Lower leg skin (tissue), 4 donors: ENCODE measurements around the gene USP46. TPM values are rescaled to one million over a fixed set of nuclear protein-coding genes. Genes with fewer than 3 reads are reported as not detected.
A peak's percentile ranks its signal among the peaks of the same experiment; 100 is the strongest.

Experiments used
- DNase-seq, 2 donors: peaks; one replicate each; pipeline ENCODE4 v3.0.0-alpha.2; 2019; ENCODE audit warnings: low spot score in 2 of 2
- H3K4me3 ChIP-seq: fragments of 200-600 bp; sonication (generic); 2 replicates; pipeline ENCODE4 v1.5.1; 2017; ENCODE audit warnings: mild to moderate bottlenecking, low read depth; ENCODE audit not compliant: poor library complexity, severe bottlenecking
- POLR2A ChIP-seq, 2 donors: fragments of 450-650 bp; IDR thresholded peaks; one replicate each; pipeline ENCODE4 v1.6.1; 2016 to 2017; ENCODE audit warnings: antibody characterized with exemption in 2 of 2, mild to moderate bottlenecking in 1 of 2, moderate library complexity in 1 of 2
- WGBS, 2 donors: methylation state at CpG; one replicate each; pipeline ENCODE4 v1.1.5; 2018; 5-methylcytosine and 5-hydroxymethylcytosine counted together
- intact Hi-C: fragments of 100-400 bp; cut with DNase I; formaldehyde crosslinking; loops from one replicate; pipeline ENCODE4 v1.15.0; 2023; ENCODE audit warnings: low total_unique reads
- total RNA-seq, 4 donors: library from RNA; depleted of rRNA; stranded (reverse); fragments of >200 nt; gene quantifications; one replicate each; pipeline ENCODE4 v1.1.0, GENCODE V29; 2016
- TF ChIP-seq, protein P1 (sequence below), 3 donors: fragments of 450-650 bp; IDR thresholded peaks; one replicate each; pipeline ENCODE4 v1.5.1; 2016; ENCODE audit warnings: antibody characterized with exemption in 3 of 3, mild to moderate bottlenecking in 3 of 3, moderate library complexity in 2 of 3

Gene USP46
- total RNA-seq, 4 donors from 2014 or later, result 7.5 to 16.7 (median 12.5) TPM

DNA sequence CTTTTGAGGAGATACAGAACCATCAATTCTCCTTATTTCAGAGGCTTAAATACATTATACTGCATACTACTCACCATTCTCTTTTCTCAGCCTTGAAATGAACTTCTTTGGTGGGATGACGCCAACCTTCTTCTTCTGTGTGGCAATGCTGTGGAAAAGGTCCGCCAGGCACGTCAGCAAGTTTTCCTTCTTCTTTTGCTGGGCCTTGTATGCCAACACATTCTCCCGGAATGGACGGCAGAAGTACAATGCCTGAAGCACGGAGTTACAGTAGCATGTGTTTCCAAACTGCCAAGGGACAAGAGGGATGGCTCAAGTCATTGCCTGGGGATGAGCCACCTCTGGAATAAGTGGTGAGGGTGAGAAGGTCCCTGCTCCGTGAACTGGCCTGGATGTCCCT, 31.2 kb downstream of the USP46 start:
- intact Hi-C loops, result no loop called here
- DNase-seq, result peak in 1 of 2 donors; percentile 16
- WGBS, 2 donors, result 69% methylated on average over 7 of the region's 7 CpGs
- TF ChIP-seq POLR2A (IDR thresholded peaks at IDR 0.05), result no peak
- TF ChIP-seq, protein P1, sequence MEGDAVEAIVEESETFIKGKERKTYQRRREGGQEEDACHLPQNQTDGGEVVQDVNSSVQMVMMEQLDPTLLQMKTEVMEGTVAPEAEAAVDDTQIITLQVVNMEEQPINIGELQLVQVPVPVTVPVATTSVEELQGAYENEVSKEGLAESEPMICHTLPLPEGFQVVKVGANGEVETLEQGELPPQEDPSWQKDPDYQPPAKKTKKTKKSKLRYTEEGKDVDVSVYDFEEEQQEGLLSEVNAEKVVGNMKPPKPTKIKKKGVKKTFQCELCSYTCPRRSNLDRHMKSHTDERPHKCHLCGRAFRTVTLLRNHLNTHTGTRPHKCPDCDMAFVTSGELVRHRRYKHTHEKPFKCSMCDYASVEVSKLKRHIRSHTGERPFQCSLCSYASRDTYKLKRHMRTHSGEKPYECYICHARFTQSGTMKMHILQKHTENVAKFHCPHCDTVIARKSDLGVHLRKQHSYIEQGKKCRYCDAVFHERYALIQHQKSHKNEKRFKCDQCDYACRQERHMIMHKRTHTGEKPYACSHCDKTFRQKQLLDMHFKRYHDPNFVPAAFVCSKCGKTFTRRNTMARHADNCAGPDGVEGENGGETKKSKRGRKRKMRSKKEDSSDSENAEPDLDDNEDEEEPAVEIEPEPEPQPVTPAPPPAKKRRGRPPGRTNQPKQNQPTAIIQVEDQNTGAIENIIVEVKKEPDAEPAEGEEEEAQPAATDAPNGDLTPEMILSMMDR (IDR thresholded peaks at IDR 0.05), result no peak
- no peak overlapping the region for H3K4me3 ChIP-seq

DNA sequence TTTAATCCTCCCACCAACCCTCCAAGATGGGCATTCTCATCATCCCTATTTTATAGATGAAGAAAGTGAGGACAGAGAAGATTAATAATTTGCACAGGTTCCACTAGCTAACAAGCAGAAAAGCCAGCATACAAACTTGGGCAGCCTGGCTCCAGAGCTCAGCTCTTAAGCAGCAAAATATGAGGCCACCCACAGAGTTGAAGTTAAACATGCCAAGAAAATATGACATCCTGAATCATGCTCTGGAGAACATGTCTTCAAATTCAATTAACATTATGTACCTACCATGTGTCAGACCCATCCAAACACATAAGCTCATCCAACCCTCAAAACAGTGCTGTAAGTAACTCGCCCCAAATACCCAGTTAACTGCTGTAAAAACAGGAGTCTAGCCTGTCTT, 33.9 kb downstream of the USP46 start:
- H3K4me3 ChIP-seq, result no peak overlapping the region
- intact Hi-C loops, result no loop called here
- TF ChIP-seq, protein P1 (IDR thresholded peaks at IDR 0.05), result no peak
- TF ChIP-seq POLR2A (IDR thresholded peaks at IDR 0.05), result no peak
- WGBS, 2 donors, result 79 to 94% methylated on average over 1 of the region's 1 CpG
- no peak for DNase-seq

DNA sequence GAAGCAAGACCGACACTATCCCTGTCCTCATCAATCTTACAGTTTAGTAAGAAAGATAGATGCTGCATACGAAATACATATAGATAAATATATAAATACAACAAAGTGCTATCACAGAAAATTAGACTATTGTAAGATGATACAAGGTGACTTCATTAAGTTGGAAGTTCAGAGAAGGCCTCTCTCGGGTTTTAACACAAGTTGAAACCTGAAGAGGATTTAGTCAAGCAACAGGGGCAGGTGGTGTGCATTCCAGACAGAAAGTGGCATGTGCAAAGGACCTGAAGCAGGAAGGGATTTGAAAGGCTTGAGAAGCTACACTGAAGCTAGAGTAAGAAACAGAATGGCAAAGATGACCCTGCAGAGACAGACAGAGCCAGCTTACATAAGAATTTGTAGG, 36.5 kb downstream of the USP46 start:
- intact Hi-C loops, result no loop called here
- DNase-seq, result no peak
- TF ChIP-seq POLR2A (IDR thresholded peaks at IDR 0.05), result no peak
- TF ChIP-seq, protein P1 (IDR thresholded peaks at IDR 0.05), result no peak
- no peak overlapping the region for H3K4me3 ChIP-seq
- 92 to 97% methylated on average over 3 of the region's 3 CpGs for WGBS, 2 donors

DNA sequence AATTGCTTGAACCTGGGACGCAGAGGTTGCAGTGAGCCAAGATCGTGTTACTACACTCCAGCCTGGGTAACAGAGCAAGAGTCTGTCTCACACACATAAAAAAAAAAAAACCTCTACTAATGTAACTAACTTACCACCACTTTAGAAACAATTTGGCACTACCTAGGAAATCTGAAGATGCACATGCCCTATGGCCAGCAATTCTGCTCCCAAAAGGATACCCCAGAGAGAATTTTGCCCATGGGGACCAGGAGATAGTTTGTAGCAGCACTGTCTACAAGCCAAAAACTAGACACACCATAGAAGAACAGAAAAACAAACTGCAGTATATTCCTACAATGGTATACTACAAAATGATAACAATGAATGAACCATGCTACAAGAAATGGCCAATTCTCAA, 37.5 kb downstream of the USP46 start:
- no peak for DNase-seq
- TF ChIP-seq, protein P1 (IDR thresholded peaks at IDR 0.05), result no peak
- no peak for TF ChIP-seq POLR2A (IDR thresholded peaks at IDR 0.05)
- intact Hi-C loops, result no loop called here
- no peak overlapping the region for H3K4me3 ChIP-seq
- WGBS, 2 donors, result 91 to 98% methylated on average over 2 of the region's 2 CpGs

DNA sequence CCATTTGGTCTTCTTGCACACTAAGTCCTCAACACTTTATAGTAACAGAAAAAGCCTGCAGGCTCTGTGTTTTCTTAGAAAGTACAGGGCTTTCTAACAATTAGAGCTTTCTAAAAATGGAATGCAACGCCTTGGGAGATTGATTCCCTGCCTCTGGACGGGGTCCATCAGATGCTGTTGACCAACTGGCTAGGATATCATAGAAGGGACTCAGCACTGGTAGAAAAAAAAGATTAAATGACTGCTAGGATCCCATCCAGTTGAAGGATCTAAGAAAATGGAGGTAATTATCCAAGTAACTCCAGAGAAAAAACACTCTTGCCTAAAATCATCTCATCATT, 39.5 kb downstream of the USP46 start:
- no peak overlapping the region for H3K4me3 ChIP-seq
- DNase-seq, result no peak
- intact Hi-C loops, result no loop called here
- TF ChIP-seq, protein P1 (IDR thresholded peaks at IDR 0.05), result no peak
- TF ChIP-seq POLR2A (IDR thresholded peaks at IDR 0.05), result no peak
- WGBS, 2 donors, result 60 to 62% methylated on average over 2 of the region's 2 CpGs

DNA sequence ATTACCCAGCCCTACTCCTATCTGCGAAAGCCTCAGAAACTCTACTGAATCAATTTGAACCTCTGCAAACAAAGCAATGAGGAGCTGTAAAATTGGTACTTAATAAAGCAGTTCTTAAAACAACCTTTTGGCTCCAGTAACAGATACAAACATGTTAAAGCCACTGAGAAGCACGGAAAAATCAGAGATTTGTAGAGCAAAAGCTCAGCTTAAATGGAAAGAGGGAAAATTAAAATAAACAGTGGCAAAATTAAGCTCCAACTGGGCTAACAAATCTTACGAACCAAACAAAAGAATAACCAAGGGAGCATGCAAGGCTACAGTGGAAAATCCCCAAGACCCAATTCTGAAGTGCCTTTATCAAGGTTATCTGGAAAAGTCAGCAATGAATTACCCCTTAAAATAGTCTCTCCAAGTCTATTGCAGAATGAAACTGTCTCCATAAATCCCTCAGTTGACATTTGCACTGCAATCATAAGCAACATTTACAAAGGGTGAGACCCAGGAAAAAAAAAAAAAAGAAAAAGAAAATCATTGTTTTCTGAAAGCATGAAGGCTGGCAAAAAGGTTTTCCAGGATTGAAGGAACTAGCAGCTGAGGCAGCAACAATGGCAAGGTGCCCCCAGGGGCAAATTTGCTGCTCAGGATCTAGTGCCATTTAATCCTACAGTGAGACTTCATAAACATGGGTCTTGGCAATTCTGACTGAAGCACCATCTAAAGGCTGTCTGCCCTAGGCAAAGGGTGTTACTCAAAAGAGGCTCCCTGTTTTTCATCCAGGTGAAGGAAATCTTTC, 40.1 kb downstream of the USP46 start:
- 85 to 90% methylated on average over 3 of the region's 3 CpGs for WGBS, 2 donors
- intact Hi-C loops, result no loop called here
- no peak overlapping the region for H3K4me3 ChIP-seq
- TF ChIP-seq, protein P1 (IDR thresholded peaks at IDR 0.05), result no peak
- no peak for TF ChIP-seq POLR2A (IDR thresholded peaks at IDR 0.05)
- no peak for DNase-seq
